Measurements from ENCODE around the gene ACTG1.

DNA sequence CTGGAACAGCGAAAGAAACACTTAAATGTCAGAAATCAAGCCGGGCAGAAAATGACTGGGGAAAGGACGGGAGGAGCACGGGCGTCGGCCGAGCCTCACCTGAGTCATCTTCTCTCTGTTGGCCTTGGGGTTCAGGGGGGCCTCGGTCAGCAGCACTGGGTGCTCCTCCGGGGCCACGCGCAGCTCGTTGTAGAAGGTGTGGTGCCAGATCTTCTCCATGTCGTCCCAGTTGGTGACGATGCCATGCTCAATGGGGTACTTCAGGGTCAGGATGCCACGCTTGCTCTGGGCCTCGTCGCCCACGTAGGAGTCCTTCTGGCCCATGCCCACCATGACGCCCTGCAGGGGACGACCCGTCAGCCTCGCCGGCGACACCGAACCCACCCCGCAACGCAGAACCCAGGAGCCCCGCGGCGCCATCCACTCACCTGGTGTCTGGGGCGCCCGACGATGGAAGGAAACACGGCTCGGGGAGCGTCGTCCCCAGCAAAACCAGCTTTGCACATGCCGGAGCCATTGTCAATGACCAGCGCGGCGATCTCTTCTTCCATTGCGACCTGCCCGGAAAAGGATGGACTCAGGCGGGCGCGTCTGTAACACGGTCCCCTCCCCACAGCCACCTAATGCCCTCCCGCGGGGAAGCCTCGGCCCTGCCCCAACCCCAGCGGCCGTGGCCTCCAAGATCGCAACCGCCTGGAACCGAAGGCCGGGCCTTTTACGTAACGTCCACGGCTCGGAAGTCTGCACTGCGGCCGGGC is 616 bp downstream of the ACTG1 start:
- TF ChIP-seq, protein P1, sequence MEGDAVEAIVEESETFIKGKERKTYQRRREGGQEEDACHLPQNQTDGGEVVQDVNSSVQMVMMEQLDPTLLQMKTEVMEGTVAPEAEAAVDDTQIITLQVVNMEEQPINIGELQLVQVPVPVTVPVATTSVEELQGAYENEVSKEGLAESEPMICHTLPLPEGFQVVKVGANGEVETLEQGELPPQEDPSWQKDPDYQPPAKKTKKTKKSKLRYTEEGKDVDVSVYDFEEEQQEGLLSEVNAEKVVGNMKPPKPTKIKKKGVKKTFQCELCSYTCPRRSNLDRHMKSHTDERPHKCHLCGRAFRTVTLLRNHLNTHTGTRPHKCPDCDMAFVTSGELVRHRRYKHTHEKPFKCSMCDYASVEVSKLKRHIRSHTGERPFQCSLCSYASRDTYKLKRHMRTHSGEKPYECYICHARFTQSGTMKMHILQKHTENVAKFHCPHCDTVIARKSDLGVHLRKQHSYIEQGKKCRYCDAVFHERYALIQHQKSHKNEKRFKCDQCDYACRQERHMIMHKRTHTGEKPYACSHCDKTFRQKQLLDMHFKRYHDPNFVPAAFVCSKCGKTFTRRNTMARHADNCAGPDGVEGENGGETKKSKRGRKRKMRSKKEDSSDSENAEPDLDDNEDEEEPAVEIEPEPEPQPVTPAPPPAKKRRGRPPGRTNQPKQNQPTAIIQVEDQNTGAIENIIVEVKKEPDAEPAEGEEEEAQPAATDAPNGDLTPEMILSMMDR (IDR thresholded peaks at IDR 0.05 in 4 of 5, conservative IDR thresholded peaks at IDR 0.05 in 1 of 5), result no peak
- TF ChIP-seq POLR2A (IDR thresholded peaks at IDR 0.05), result peak in 1 of 2 donors; percentile 1
